Measurements from ENCODE around the gene BSDC1. TPM values are rescaled to one million over a fixed set of nuclear protein-coding genes. Genes with fewer than 3 reads are reported as not detected.
A peak's percentile ranks its signal among the peaks of the same experiment; 100 is the strongest.

Gene BSDC1
- total RNA-seq, 1 experiment from 2014 or later: 33.2 TPM

DNA sequence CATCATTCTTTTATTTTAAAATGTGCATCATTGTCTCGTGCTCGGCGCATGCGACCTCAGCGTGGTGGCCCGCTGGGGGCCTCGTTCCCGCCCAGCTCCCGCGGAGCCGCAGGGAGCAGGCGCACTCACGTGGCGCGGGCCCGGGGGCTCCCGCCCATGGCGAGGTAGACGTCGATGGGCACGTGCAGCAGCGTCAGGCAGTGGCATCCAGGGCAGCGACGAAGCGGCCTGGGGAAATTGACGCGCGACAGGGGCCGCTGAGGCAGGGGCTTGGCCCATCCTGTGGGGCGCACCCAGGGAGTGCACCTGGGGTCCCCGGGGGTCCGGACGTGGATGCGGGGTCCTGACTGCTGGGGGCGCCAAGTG lies 33.0 kb downstream of the BSDC1 start:
- TF ChIP-seq, protein P1, sequence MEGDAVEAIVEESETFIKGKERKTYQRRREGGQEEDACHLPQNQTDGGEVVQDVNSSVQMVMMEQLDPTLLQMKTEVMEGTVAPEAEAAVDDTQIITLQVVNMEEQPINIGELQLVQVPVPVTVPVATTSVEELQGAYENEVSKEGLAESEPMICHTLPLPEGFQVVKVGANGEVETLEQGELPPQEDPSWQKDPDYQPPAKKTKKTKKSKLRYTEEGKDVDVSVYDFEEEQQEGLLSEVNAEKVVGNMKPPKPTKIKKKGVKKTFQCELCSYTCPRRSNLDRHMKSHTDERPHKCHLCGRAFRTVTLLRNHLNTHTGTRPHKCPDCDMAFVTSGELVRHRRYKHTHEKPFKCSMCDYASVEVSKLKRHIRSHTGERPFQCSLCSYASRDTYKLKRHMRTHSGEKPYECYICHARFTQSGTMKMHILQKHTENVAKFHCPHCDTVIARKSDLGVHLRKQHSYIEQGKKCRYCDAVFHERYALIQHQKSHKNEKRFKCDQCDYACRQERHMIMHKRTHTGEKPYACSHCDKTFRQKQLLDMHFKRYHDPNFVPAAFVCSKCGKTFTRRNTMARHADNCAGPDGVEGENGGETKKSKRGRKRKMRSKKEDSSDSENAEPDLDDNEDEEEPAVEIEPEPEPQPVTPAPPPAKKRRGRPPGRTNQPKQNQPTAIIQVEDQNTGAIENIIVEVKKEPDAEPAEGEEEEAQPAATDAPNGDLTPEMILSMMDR (IDR thresholded peaks at IDR 0.05; ENCODE audit: insufficient read depth in 1 of 2, low read depth in 1 of 2, low read length in 1 of 2, severe bottlenecking in 1 of 2, unreplicated experiment in 1 of 2): no peak
- CTCF ChIA-PET: no interaction called here
- H3K4me3 Mint-ChIP-seq (ENCODE audit: unreplicated experiment): peak overlapping the region; percentile 78
- Histone ChIP-seq H3K9me3 (no peaks in the 10 kb centered on the region), H3K4me3 (ENCODE audit: low read depth, low read length) (peak overlapping the region; percentile 50), H3K36me3 (ENCODE audit: control insufficient read depth, insufficient read depth, low read length) (no peaks in the 10 kb centered on the region), H3K27me3 (replicated peaks; ENCODE audit: control insufficient read depth, insufficient read depth, low read length) (no peaks in the 10 kb centered on the region), H3K4me1 (peaks cover 19% of the 10 kb centered on the region)
- H3K9me3 Mint-ChIP-seq (ENCODE audit: unreplicated experiment): no peaks in the 10 kb centered on the region
- no peaks in the 10 kb centered on the region for H3K27me3 Mint-ChIP-seq (ENCODE audit: insufficient read depth, unreplicated experiment)
- H3K4me1 Mint-ChIP-seq (ENCODE audit: low read depth, unreplicated experiment): peaks cover 14% of the 10 kb centered on the region
- peaks cover 19% of the 10 kb centered on the region for H3K36me3 Mint-ChIP-seq (ENCODE audit: insufficient read depth, unreplicated experiment)
- peak overlapping the region; percentile 84 for H3K27ac Mint-ChIP-seq (ENCODE audit: unreplicated experiment)
- intact Hi-C loops (cut with micrococcal nuclease; ENCODE audit: unreplicated experiment): no loop called here
- peak in 1 of 2 experiments; percentile 13 for DNase-seq
- POLR2A ChIA-PET: no interaction called here
- no TSS peak for BruUV-seq (replicated peaks)

DNA sequence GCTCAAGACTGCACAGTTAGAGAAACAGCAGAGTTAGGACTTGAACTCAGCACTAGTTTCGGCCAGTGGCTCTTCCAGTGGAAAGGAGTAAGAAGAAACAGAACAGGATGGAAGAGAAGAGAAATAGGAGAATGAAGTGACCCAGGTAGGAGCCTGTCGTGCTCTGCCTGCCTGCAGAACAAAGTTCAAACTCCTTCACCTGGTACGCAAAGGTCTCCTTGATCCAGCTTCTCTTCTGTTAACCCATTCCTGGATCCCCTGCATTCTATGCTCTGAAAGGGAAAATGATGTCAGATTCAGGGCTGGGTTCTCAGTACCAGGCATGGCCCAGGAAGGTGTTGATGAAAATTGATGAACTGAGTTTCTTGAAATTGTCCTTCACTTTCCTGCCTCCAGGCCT lies 35.8 kb downstream of the BSDC1 start:
- POLR2A ChIA-PET: no interaction called here

DNA sequence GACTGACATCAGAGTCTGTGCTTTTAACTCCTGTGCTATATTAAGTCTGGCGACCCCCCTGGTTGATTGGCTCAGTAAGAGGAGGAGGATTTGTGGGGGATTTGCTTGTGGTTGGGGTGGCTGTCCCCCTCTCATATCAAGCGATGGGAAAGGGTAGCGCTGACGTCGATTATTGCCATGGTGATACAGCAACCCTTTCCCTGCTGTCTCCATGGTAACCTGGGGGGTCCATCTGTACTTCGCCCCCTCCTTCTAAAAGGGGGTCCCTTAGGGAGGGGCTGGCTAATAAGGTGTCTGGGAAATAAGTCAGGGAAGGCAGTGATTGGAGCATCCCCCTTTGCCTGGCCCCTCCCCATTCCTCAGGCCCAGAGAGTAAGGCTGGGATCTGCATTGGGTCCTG lies 36.6 kb downstream of the BSDC1 start:
- Mint-ChIP-seq H3K4me1 (ENCODE audit: low read depth, unreplicated experiment) (peaks cover 24% of the 10 kb centered on the region), H3K4me3 (ENCODE audit: unreplicated experiment) (no peak overlapping the region), H3K36me3 (ENCODE audit: insufficient read depth, unreplicated experiment) (peaks cover 25% of the 10 kb centered on the region), H3K27me3 (ENCODE audit: insufficient read depth, unreplicated experiment) (no peaks in the 10 kb centered on the region), H3K27ac (ENCODE audit: unreplicated experiment) (no peak overlapping the region), H3K9me3 (ENCODE audit: unreplicated experiment) (no peaks in the 10 kb centered on the region)
- CTCF ChIA-PET: no interaction called here
- POLR2A ChIA-PET: no interaction called here
- Histone ChIP-seq H3K36me3 (ENCODE audit: control insufficient read depth, insufficient read depth, low read length) (no peaks in the 10 kb centered on the region; the same call in 1 of the 2 replicates), H3K4me1 (peaks cover 16% of the 10 kb centered on the region), H3K27me3 (replicated peaks; ENCODE audit: control insufficient read depth, insufficient read depth, low read length) (no peaks in the 10 kb centered on the region), H3K9me3 (no peaks in the 10 kb centered on the region), H3K4me3 (ENCODE audit: low read depth, low read length) (no peak overlapping the region)
- intact Hi-C loops (cut with micrococcal nuclease; ENCODE audit: unreplicated experiment): no loop called here
- DNase-seq: no peak
- BruUV-seq (replicated peaks): no TSS peak
- TF ChIP-seq, protein P1 (IDR thresholded peaks at IDR 0.05; ENCODE audit: insufficient read depth in 1 of 2, low read depth in 1 of 2, low read length in 1 of 2, severe bottlenecking in 1 of 2, unreplicated experiment in 1 of 2): no peak

More for the DNA sequence above, 35.8 kb downstream of the BSDC1 start:
- no peak for DNase-seq
- Mint-ChIP-seq H3K27ac (ENCODE audit: unreplicated experiment) (no peak overlapping the region), H3K4me3 (ENCODE audit: unreplicated experiment) (no peak overlapping the region), H3K36me3 (ENCODE audit: insufficient read depth, unreplicated experiment) (peaks cover 27% of the 10 kb centered on the region), H3K27me3 (ENCODE audit: insufficient read depth, unreplicated experiment) (no peaks in the 10 kb centered on the region), H3K4me1 (ENCODE audit: low read depth, unreplicated experiment) (peaks cover 22% of the 10 kb centered on the region), H3K9me3 (ENCODE audit: unreplicated experiment) (no peaks in the 10 kb centered on the region)
- Histone ChIP-seq H3K4me1 (peaks cover 19% of the 10 kb centered on the region), H3K27me3 (replicated peaks; ENCODE audit: control insufficient read depth, insufficient read depth, low read length) (no peaks in the 10 kb centered on the region), H3K36me3 (ENCODE audit: control insufficient read depth, insufficient read depth, low read length) (no peaks in the 10 kb centered on the region; the same call in 1 of the 2 replicates), H3K9me3 (no peaks in the 10 kb centered on the region), H3K4me3 (ENCODE audit: low read depth, low read length) (no peak overlapping the region; the same call in 1 of the 2 replicates)
- CTCF ChIA-PET: no interaction called here
- TF ChIP-seq, protein P1 (IDR thresholded peaks at IDR 0.05; ENCODE audit: insufficient read depth in 1 of 2, low read depth in 1 of 2, low read length in 1 of 2, severe bottlenecking in 1 of 2, unreplicated experiment in 1 of 2): no peak
- intact Hi-C loops (cut with micrococcal nuclease; ENCODE audit: unreplicated experiment): no loop called here
- no TSS peak for BruUV-seq (replicated peaks)
